PC-9 (cell line): ENCODE data around the gene ALCAM. TPM values are rescaled to one million over a fixed set of nuclear protein-coding genes. Genes with fewer than 3 reads are reported as not detected.

ENCODE experiments used
- BruUV-seq: library from RNA; stranded (reverse); fragments of 400-500 nt; replicated peaks from 2 replicates; lab custom pipeline; 2021; lab: Mats Ljungman, UMichigan
- CTCF ChIA-PET: fragments of 300-600 bp; sonication (Branson Sonifier 250); formaldehyde crosslinking; loops from one replicate; lab custom pipeline; 2022; ENCODE audit warnings: antibody characterized with exemption; lab: Charles Lee
- POLR2A ChIA-PET: fragments of 300-600 bp; sonication (Branson Sonifier 250); formaldehyde crosslinking; loops from one replicate; lab custom pipeline; 2022; ENCODE audit warnings: antibody characterized with exemption; ENCODE audit not compliant: unreplicated experiment; lab: Charles Lee
- DNase-seq, 2 experiments: peaks; one replicate each; pipeline versions ENCODE4 v3.0.0 to v3.0.0-alpha.2; 2015 to 2022; ENCODE audit warnings: mixed read lengths in 1 of 2
- H2AFZ ChIP-seq: fragments of 200-600 bp; sonication (generic); 2 replicates; pipeline ENCODE4 v1.8.1; 2017; ENCODE audit warnings: antibody characterized with exemption
- H3F3A ChIP-seq: fragments of 200-600 bp; sonication (generic); 2 replicates; pipeline ENCODE4 v1.8.1; 2017; ENCODE audit warnings: antibody characterized with exemption, mild to moderate bottlenecking, low read depth; ENCODE audit not compliant: insufficient read depth
- H3K27ac ChIP-seq: fragments of 200-600 bp; sonication (generic); 2 replicates; pipeline ENCODE4 v1.6.1; 2016; ENCODE audit warnings: mixed run types
- H3K27me3 ChIP-seq: fragments of 200-600 bp; sonication (generic); 2 replicates; pipeline ENCODE4 v1.6.1; 2016; ENCODE audit warnings: low read depth, mixed run types; ENCODE audit not compliant: insufficient read depth
- H3K36me3 ChIP-seq: fragments of 200-600 bp; sonication (generic); 2 replicates; pipeline ENCODE4 v1.6.1; 2016; ENCODE audit warnings: low read depth, mixed run types
- H3K4me1 ChIP-seq: fragments of 200-600 bp; sonication (generic); replicated peaks from 2 replicates; pipeline ENCODE4 v1.6.1; 2016; ENCODE audit warnings: mixed run types; ENCODE audit not compliant: insufficient read depth
- H3K4me2 ChIP-seq: fragments of 200-600 bp; sonication (generic); 2 replicates; pipeline ENCODE4 v1.6.1; 2017; ENCODE audit warnings: mixed run types
- H3K4me3 ChIP-seq: fragments of 200-600 bp; sonication (generic); 2 replicates; pipeline ENCODE4 v1.6.1; 2016; ENCODE audit warnings: mixed run types
- H3K79me2 ChIP-seq: fragments of 200-600 bp; sonication (generic); 2 replicates; pipeline ENCODE4 v1.6.1; 2017; ENCODE audit warnings: low read depth, mixed run types
- H3K9me2 ChIP-seq: fragments of 200-600 bp; sonication (generic); 2 replicates; pipeline ENCODE4 v1.8.1; 2017; ENCODE audit warnings: mild to moderate bottlenecking; ENCODE audit not compliant: insufficient read depth
- H3K9me3 ChIP-seq: fragments of 200-600 bp; sonication (generic); 2 replicates; pipeline ENCODE4 v1.8.1; 2016; ENCODE audit warnings: low read depth; ENCODE audit not compliant: insufficient read depth
- H4K20me1 ChIP-seq: fragments of 200-600 bp; sonication (generic); 2 replicates; pipeline ENCODE4 v1.8.1; 2017; ENCODE audit not compliant: insufficient read depth
- EZH2 ChIP-seq: fragments of 200-600 bp; sonication (generic); IDR thresholded peaks from 2 replicates; pipeline ENCODE4 v1.8.0; 2017; ENCODE audit warnings: antibody characterized with exemption, low read depth
- intact Hi-C: fragments of 100-400 bp; cut with micrococcal nuclease; formaldehyde crosslinking; loops from one replicate; pipeline ENCODE4 v1.10.0; 2022; ENCODE audit not compliant: unreplicated experiment
- total RNA-seq: library from RNA; stranded (reverse); gene quantifications from 2 replicates; pipeline ENCODE4 v1.2.3, GENCODE V29; 2021
- TF ChIP-seq, protein P1 (sequence below): fragments of 200-600 bp; sonication (generic); conservative IDR thresholded peaks from 2 replicates; pipeline ENCODE4 v1.6.1; 2017; ENCODE audit warnings: mixed run types, antibody characterized with exemption, mild to moderate bottlenecking, moderate library complexity

Gene ALCAM
- total RNA-seq, 1 experiment from 2014 or later: 132 TPM

DNA sequence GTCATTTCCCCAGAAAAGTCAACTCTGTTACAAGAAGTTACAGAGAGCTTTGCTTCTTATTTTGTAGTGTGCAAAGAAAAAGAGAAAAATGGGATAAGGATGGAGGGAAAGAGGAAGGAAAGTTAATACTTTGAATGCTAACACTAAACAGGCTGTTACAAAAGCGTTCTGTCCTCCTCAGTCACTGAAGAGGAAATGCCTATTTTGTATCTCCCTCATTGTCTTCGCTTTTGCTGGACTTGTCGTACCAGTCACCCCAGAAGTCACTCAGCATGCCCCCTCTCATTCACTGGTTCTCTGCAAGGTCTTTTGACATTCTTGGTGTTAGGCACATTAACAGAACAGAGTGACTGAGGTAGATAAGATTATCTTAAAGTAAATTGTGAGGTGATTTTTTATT lies 129.6 kb downstream of the ALCAM start:
- ChIA-PET CTCF (no interaction called here), POLR2A (interaction anchor here (0.6 kb wide), 1 partner anchor 56 kb away, joined by 8 read pairs; no protein-coding TSS in a partner anchor)
- no TSS peak for BruUV-seq
- no peaks in the 10 kb centered on the region for H3K9me3 ChIP-seq
- no peaks in the 10 kb centered on the region for H3K4me1 ChIP-seq
- DNase-seq: no peak
- intact Hi-C loops: no loop called here
- no peak overlapping the region for H3K27ac ChIP-seq
- no peak overlapping the region for H2AFZ ChIP-seq
- H4K20me1 ChIP-seq: no peaks in the 10 kb centered on the region
- H3K36me3 ChIP-seq: no peaks in the 10 kb centered on the region
- H3K9me2 ChIP-seq: no peaks in the 10 kb centered on the region
- no peak overlapping the region for H3K4me3 ChIP-seq
- no peaks in the 10 kb centered on the region for H3K79me2 ChIP-seq
- no peaks in the 10 kb centered on the region for H3F3A ChIP-seq
- H3K27me3 ChIP-seq: no peaks in the 10 kb centered on the region
- no peak overlapping the region for H3K4me2 ChIP-seq
- TF ChIP-seq EZH2: no peak
- TF ChIP-seq, protein P1, sequence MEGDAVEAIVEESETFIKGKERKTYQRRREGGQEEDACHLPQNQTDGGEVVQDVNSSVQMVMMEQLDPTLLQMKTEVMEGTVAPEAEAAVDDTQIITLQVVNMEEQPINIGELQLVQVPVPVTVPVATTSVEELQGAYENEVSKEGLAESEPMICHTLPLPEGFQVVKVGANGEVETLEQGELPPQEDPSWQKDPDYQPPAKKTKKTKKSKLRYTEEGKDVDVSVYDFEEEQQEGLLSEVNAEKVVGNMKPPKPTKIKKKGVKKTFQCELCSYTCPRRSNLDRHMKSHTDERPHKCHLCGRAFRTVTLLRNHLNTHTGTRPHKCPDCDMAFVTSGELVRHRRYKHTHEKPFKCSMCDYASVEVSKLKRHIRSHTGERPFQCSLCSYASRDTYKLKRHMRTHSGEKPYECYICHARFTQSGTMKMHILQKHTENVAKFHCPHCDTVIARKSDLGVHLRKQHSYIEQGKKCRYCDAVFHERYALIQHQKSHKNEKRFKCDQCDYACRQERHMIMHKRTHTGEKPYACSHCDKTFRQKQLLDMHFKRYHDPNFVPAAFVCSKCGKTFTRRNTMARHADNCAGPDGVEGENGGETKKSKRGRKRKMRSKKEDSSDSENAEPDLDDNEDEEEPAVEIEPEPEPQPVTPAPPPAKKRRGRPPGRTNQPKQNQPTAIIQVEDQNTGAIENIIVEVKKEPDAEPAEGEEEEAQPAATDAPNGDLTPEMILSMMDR: no peak

DNA sequence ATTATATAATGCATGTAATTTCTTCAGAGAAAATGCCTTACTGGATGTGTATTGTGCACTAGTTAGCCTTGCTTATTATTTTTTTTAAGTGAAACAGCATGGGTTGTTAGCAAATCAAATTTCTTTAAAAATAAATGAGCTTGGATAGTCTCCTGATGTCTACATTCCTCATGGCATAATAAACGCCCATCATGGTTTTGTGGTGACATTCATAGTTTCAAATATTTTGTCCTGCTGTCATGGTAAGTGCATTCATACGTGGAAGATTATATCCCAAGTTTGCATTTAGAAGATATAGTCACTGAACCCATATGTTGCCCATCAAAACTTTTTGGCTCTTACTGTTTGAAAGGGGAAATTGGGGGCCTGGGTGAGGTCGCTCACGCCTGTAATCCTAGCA lies 130.7 kb downstream of the ALCAM start:
- H3K9me2 ChIP-seq: no peaks in the 10 kb centered on the region
- H4K20me1 ChIP-seq: no peaks in the 10 kb centered on the region
- ChIA-PET POLR2A (no interaction called here), CTCF (interaction anchor here (0.6 kb wide), 1 partner anchor 223 kb away, joined by 3 read pairs; no protein-coding TSS in a partner anchor)
- H3K4me2 ChIP-seq: no peak overlapping the region
- DNase-seq: no peak
- no peak overlapping the region for H2AFZ ChIP-seq
- TF ChIP-seq, protein P1: no peak
- no peak for TF ChIP-seq EZH2
- no TSS peak for BruUV-seq
- intact Hi-C loops: no loop called here
- H3K4me1 ChIP-seq: no peaks in the 10 kb centered on the region
- no peaks in the 10 kb centered on the region for H3K27me3 ChIP-seq
- no peaks in the 10 kb centered on the region for H3F3A ChIP-seq
- no peak overlapping the region for H3K27ac ChIP-seq
- no peaks in the 10 kb centered on the region for H3K36me3 ChIP-seq
- no peaks in the 10 kb centered on the region for H3K9me3 ChIP-seq
- H3K79me2 ChIP-seq: no peaks in the 10 kb centered on the region
- no peak overlapping the region for H3K4me3 ChIP-seq

DNA sequence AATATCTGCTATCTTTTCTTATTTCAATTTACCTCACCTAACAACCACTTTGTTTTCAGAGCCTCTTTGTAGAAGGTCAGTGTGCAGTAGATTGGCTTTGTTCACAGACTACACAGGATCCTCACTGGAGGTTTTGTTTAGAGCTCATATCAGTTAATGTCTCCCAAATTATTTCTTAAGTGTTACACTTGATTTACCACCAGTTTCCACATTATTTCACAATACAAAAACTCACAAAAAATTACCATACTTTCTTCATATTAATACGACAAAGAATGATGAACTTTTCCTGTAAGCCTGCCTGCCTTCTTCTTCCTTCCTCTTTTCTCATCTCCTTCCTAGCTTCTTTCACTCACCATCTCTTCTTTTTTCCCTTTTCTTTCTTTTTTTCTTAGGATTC lies 133.3 kb downstream of the ALCAM start:
- Histone ChIP-seq H3K9me2 (no peaks in the 10 kb centered on the region), H3K79me2 (no peaks in the 10 kb centered on the region), H3F3A (no peaks in the 10 kb centered on the region), H3K36me3 (no peaks in the 10 kb centered on the region), H3K4me1 (no peaks in the 10 kb centered on the region), H2AFZ (no peak overlapping the region), H3K4me3 (no peak overlapping the region), H3K27me3 (no peaks in the 10 kb centered on the region), H3K4me2 (no peak overlapping the region), H3K27ac (no peak overlapping the region), H3K9me3 (no peaks in the 10 kb centered on the region), H4K20me1 (no peaks in the 10 kb centered on the region)
- ChIA-PET POLR2A (no interaction called here), CTCF (no interaction called here)
- intact Hi-C loops: no loop called here
- no peak for DNase-seq
- BruUV-seq: no TSS peak
- TF ChIP-seq, protein P1: no peak
- TF ChIP-seq EZH2: no peak
